ENCODE measurements around the gene SMARCD1. TPM values are rescaled to one million over a fixed set of nuclear protein-coding genes. Genes with fewer than 3 reads are reported as not detected.

The SMARCD1 gene
- total RNA-seq, 1 donor from 2014 or later, result 152 TPM

GRCh38 chr12:50090391-50090790, 5.2 kb downstream of the SMARCD1 start:
- H3K9me3 Mint-ChIP-seq (ENCODE audit: unreplicated experiment), result peaks cover 2% of the 10 kb centered on the region
- TF ChIP-seq CTCF (IDR thresholded peaks at IDR 0.05; ENCODE audit: partially characterized antibody, unreplicated experiment), result no peak

GRCh38 chr12:50097952-50098351, 12.8 kb downstream of the SMARCD1 start:
- Mint-ChIP-seq H3K27me3 (ENCODE audit: unreplicated experiment) (no peaks in the 10 kb centered on the region), H3K4me3 (ENCODE audit: unreplicated experiment) (no peak overlapping the region), H3K27ac (ENCODE audit: unreplicated experiment) (no peak overlapping the region), H3K4me1 (ENCODE audit: low read depth, unreplicated experiment) (peaks cover 3% of the 10 kb centered on the region), H3K36me3 (ENCODE audit: unreplicated experiment) (peaks cover 6% of the 10 kb centered on the region), H3K9me3 (ENCODE audit: unreplicated experiment) (peaks cover 4% of the 10 kb centered on the region)
- DNase-seq, result no peak
- TF ChIP-seq CTCF (IDR thresholded peaks at IDR 0.05; ENCODE audit: partially characterized antibody, unreplicated experiment), result no peak

More at GRCh38 chr12:50090391-50090790, 5.2 kb downstream of the SMARCD1 start:
- Mint-ChIP-seq H3K36me3 (ENCODE audit: unreplicated experiment) (no peaks in the 10 kb centered on the region), H3K4me3 (ENCODE audit: unreplicated experiment) (no peak overlapping the region), H3K4me1 (ENCODE audit: low read depth, unreplicated experiment) (peaks cover 6% of the 10 kb centered on the region), H3K27me3 (ENCODE audit: unreplicated experiment) (peaks cover 3% of the 10 kb centered on the region), H3K27ac (ENCODE audit: unreplicated experiment) (no peak overlapping the region)
- no peak for DNase-seq

GRCh38 chr12:50099302-50100008, 14.3 kb downstream of the SMARCD1 start:
- Mint-ChIP-seq H3K4me1 (ENCODE audit: low read depth, unreplicated experiment) (peaks cover 5% of the 10 kb centered on the region), H3K4me3 (ENCODE audit: unreplicated experiment) (no peak overlapping the region), H3K27me3 (ENCODE audit: unreplicated experiment) (no peaks in the 10 kb centered on the region), H3K36me3 (ENCODE audit: unreplicated experiment) (peaks cover 6% of the 10 kb centered on the region), H3K9me3 (ENCODE audit: unreplicated experiment) (peaks cover 4% of the 10 kb centered on the region), H3K27ac (ENCODE audit: unreplicated experiment) (no peak overlapping the region)
- TF ChIP-seq CTCF (IDR thresholded peaks at IDR 0.05; ENCODE audit: partially characterized antibody, unreplicated experiment), result no peak
- no peak for DNase-seq

- Mint-ChIP-seq H3K27ac (ENCODE audit: unreplicated experiment) (no peak overlapping the region), H3K9me3 (ENCODE audit: unreplicated experiment) (peaks cover 4% of the 10 kb centered on the region), H3K4me1 (ENCODE audit: low read depth, unreplicated experiment) (peaks cover 5% of the 10 kb centered on the region), H3K4me3 (ENCODE audit: unreplicated experiment) (no peak overlapping the region), H3K27me3 (ENCODE audit: unreplicated experiment) (no peaks in the 10 kb centered on the region), H3K36me3 (ENCODE audit: unreplicated experiment) (peaks cover 6% of the 10 kb centered on the region)
- no peak for TF ChIP-seq CTCF (IDR thresholded peaks at IDR 0.05; ENCODE audit: partially characterized antibody, unreplicated experiment)
- no peak for DNase-seq
Observed at GRCh38 chr12:50100561-50100960, 15.4 kb downstream of the SMARCD1 start.

GRCh38 chr12:50101663-50102062, 16.5 kb downstream of the SMARCD1 start:
- DNase-seq, result no peak
- peak; percentile 56 for TF ChIP-seq CTCF (IDR thresholded peaks at IDR 0.05; ENCODE audit: partially characterized antibody, unreplicated experiment)
- H3K27me3 Mint-ChIP-seq (ENCODE audit: unreplicated experiment), result peaks cover 4% of the 10 kb centered on the region
- no peak overlapping the region for H3K4me3 Mint-ChIP-seq (ENCODE audit: unreplicated experiment)
- H3K4me1 Mint-ChIP-seq (ENCODE audit: low read depth, unreplicated experiment), result peaks cover 5% of the 10 kb centered on the region
- no peak overlapping the region for H3K27ac Mint-ChIP-seq (ENCODE audit: unreplicated experiment)
- peaks cover 4% of the 10 kb centered on the region for H3K9me3 Mint-ChIP-seq (ENCODE audit: unreplicated experiment)
- H3K36me3 Mint-ChIP-seq (ENCODE audit: unreplicated experiment), result peaks cover 6% of the 10 kb centered on the region

All from glutamatergic neuron (in vitro differentiated cells).